SK-N-SH (cell line): ENCODE results near the gene JPH2.

ENCODE experiments used
- CTCF ChIP-seq: fragments of 200-600 bp; sonication (generic); IDR thresholded peaks from 2 replicates; pipeline ENCODE4 v1.6.1; 2017; ENCODE audit warnings: antibody characterized with exemption, mild to moderate bottlenecking, moderate library complexity
- ELF1 ChIP-seq: IDR thresholded peaks from 2 replicates; pipeline ENCODE4 v1.4.0; 2012
- EZH2phosphoT487 ChIP-seq: fragments of 200-600 bp; sonication (generic); IDR thresholded peaks from 2 replicates; pipeline ENCODE4 v1.6.1; 2017; ENCODE audit warnings: low read depth, mixed run types, mild to moderate bottlenecking, antibody characterized with exemption, moderate library complexity, borderline replicate concordance
- GABPA ChIP-seq: IDR thresholded peaks from 2 replicates; pipeline ENCODE4 v1.4.0; 2012; ENCODE audit warnings: low read depth, mild to moderate bottlenecking
- MXI1 ChIP-seq: IDR thresholded peaks from 2 replicates; pipeline ENCODE4 v1.6.1; 2012; ENCODE audit warnings: mild to moderate bottlenecking, low read depth, low read length, improper control_type of control experiment
- NFIC ChIP-seq: IDR thresholded peaks from 2 replicates; pipeline ENCODE4 v1.4.0; 2012; ENCODE audit warnings: borderline replicate concordance
- POLR2AphosphoS5 ChIP-seq: IDR thresholded peaks from 2 replicates; pipeline ENCODE4 v1.6.1; 2012; ENCODE audit warnings: low read depth, low read length
- RAD21 ChIP-seq: IDR thresholded peaks from 2 replicates; pipeline ENCODE4 v1.6.1; 2012; ENCODE audit warnings: mild to moderate bottlenecking, low read length
- SIN3A ChIP-seq: IDR thresholded peaks from 2 replicates; pipeline ENCODE4 v1.6.1; 2012; ENCODE audit warnings: low read depth, mild to moderate bottlenecking, low read length, moderate library complexity, borderline replicate concordance
- TAF1 ChIP-seq: IDR thresholded peaks from 2 replicates; pipeline ENCODE4 v1.6.1; 2012; ENCODE audit warnings: low read depth, mild to moderate bottlenecking, low read length, moderate library complexity, borderline replicate concordance
- YY1 ChIP-seq: IDR thresholded peaks from 2 replicates; pipeline ENCODE4 v1.4.0; 2012; ENCODE audit warnings: low read depth, mild to moderate bottlenecking
- TF ChIP-seq, protein P1 (sequence below): IDR thresholded peaks from 2 replicates; pipeline ENCODE4 v1.4.0; 2012; ENCODE audit warnings: low read depth, borderline replicate concordance
- TF ChIP-seq, protein P2 (sequence below): IDR thresholded peaks from 2 replicates; pipeline ENCODE4 v1.4.0; 2012; ENCODE audit warnings: low read depth, borderline replicate concordance
- TF ChIP-seq, protein P3 (sequence below): fragments of 150-350 bp; IDR thresholded peaks from 2 replicates; pipeline ENCODE4 v1.6.1; 2016; ENCODE audit warnings: mild to moderate bottlenecking, low read depth, low read length

DNA sequence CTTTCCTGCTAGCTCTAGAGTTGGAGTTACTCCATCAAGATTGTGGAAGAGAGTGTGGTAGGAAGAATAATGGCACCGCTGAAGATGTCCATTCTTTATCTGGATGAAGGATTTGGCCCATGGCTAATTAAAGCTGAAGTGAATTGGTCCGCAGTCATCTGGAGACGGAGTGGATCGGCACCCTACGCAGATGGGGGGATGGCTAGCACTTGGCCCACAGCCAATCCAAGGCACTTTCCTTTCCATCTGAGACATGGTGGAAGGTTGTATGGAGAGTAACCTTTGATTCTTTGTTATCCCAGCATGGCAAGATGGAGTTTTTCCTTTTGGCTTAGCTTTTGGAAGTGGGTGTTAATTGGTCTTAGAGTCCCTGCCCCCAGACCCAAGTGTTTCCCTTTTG lies 88.3 kb downstream of the JPH2 start:
- TF ChIP-seq CTCF (no peak), EZH2phosphoT487 (no peak), POLR2AphosphoS5 (no peak), MXI1 (no peak), RAD21 (no peak), YY1 (no peak), SIN3A (no peak), TAF1 (no peak), ELF1 (no peak), GABPA (no peak), NFIC (no peak)
- TF ChIP-seq, protein P1, sequence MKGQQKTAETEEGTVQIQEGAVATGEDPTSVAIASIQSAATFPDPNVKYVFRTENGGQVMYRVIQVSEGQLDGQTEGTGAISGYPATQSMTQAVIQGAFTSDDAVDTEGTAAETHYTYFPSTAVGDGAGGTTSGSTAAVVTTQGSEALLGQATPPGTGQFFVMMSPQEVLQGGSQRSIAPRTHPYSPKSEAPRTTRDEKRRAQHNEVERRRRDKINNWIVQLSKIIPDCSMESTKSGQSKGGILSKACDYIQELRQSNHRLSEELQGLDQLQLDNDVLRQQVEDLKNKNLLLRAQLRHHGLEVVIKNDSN: no peak
- TF ChIP-seq, protein P2, sequence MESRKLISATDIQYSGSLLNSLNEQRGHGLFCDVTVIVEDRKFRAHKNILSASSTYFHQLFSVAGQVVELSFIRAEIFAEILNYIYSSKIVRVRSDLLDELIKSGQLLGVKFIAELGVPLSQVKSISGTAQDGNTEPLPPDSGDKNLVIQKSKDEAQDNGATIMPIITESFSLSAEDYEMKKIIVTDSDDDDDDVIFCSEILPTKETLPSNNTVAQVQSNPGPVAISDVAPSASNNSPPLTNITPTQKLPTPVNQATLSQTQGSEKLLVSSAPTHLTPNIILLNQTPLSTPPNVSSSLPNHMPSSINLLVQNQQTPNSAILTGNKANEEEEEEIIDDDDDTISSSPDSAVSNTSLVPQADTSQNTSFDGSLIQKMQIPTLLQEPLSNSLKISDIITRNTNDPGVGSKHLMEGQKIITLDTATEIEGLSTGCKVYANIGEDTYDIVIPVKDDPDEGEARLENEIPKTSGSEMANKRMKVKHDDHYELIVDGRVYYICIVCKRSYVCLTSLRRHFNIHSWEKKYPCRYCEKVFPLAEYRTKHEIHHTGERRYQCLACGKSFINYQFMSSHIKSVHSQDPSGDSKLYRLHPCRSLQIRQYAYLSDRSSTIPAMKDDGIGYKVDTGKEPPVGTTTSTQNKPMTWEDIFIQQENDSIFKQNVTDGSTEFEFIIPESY: no peak
- TF ChIP-seq, protein P3, sequence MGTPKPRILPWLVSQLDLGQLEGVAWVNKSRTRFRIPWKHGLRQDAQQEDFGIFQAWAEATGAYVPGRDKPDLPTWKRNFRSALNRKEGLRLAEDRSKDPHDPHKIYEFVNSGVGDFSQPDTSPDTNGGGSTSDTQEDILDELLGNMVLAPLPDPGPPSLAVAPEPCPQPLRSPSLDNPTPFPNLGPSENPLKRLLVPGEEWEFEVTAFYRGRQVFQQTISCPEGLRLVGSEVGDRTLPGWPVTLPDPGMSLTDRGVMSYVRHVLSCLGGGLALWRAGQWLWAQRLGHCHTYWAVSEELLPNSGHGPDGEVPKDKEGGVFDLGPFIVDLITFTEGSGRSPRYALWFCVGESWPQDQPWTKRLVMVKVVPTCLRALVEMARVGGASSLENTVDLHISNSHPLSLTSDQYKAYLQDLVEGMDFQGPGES: no peak
